ENCODE measurements around the gene RPS18. TPM values are rescaled to one million over a fixed set of nuclear protein-coding genes. Genes with fewer than 3 reads are reported as not detected.

The RPS18 gene
- total and polyA plus RNA-seq, 9 of the 15 experiments (the other 6 are each of a cell fraction or from before 2014, with no cell fraction given) = 5,023 to 17,516 (median 8,131) TPM

- TF ChIP-seq ARID3A (IDR thresholded peaks at IDR 0.05; ENCODE audit: borderline replicate concordance, low read depth, low read length) (no peak), DIDO1 (tag; IDR thresholded peaks at IDR 0.05; ENCODE audit: low read depth) (no peak), NR2F6 (CRISPR knock-in tag; IDR thresholded peaks at IDR 0.05) (no peak), MITF (IDR thresholded peaks at IDR 0.05) (peak; percentile 25; the same call in 1 of the 2 replicates), KAT8 (IDR thresholded peaks at IDR 0.05; ENCODE audit: low read depth) (no peak), MAFF (IDR thresholded peaks at IDR 0.05; ENCODE audit: low read length) (peak; percentile 65), ZHX1 (conservative IDR thresholded peaks at IDR 0.05; ENCODE audit: low read length) (no peak), ZNF766 (CRISPR knock-in tag; conservative IDR thresholded peaks at IDR 0.05) (no peak), SMAD3 (CRISPR knock-in tag; conservative IDR thresholded peaks at IDR 0.05) (no peak), PHB (CRISPR knock-in tag; IDR thresholded peaks at IDR 0.05) (0 out of 2 replicates have a peak, but pooled peaks have one; percentile 50), RUNX1 (IDR thresholded peaks at IDR 0.05; ENCODE audit: low read depth) (0 out of 2 replicates have a peak, but pooled peaks have one; percentile 43), SAFB2 (IDR thresholded peaks at IDR 0.05; ENCODE audit: borderline replicate concordance, low read depth, low read length, severe bottlenecking) (no peak), ATF4 (CRISPR knock-in tag; IDR thresholded peaks at IDR 0.05) (no peak), ESRRA (IDR thresholded peaks at IDR 0.05; ENCODE audit: borderline replicate concordance, low read depth) (peak; percentile 95), ZNF24 (IDR thresholded peaks at IDR 0.05) (no peak), FOXA1 (IDR thresholded peaks at IDR 0.05; ENCODE audit: borderline replicate concordance) (no peak), ZNF77 (CRISPR knock-in tag; IDR thresholded peaks at IDR 0.05) (no peak), ATF3 (IDR thresholded peaks at IDR 0.05) (no peak), ATF3 (CRISPR knock-in tag; conservative IDR thresholded peaks at IDR 0.05) (no peak), TCF7L2 (IDR thresholded peaks at IDR 0.05; ENCODE audit: low read depth, low read length) (no peak), PTTG1 (tag; IDR thresholded peaks at IDR 0.05; ENCODE audit: low read depth) (no peak)
These were observed 22.7 kb upstream of the RPS18 start (continued) for GRCh38 chr6:33248932-33249731.

Measured in K562 (cell line).